Keratinocyte (primary cell): ENCODE data around the gene PPFIBP2. TPM values are rescaled to one million over a fixed set of nuclear protein-coding genes. Genes with fewer than 3 reads are reported as not detected.
A peak's percentile ranks its signal among the peaks of the same experiment; 100 is the strongest.

Experiments used
- DNase-seq: peaks from one replicate; pipeline ENCODE4 v3.0.0-alpha.2; 2011; ENCODE audit warnings: low read depth, missing footprints, low spot score
- FAIRE-seq: peaks from 2 replicates; lab custom pipeline; 2011; peaks lifted over from hg19 to GRCh38; lab: Jason Lieb, UNC
- H2AFZ ChIP-seq: 2 replicates; pipeline ENCODE4 v1.6.0; 2012; ENCODE audit warnings: low read length, control low read depth, inconsistent platforms; ENCODE audit not compliant: control insufficient read depth
- H3K27ac ChIP-seq: 2 replicates; pipeline ENCODE4 v1.5.1; 2011; ENCODE audit warnings: low read length; ENCODE audit not compliant: control insufficient read depth, insufficient read depth
- H3K27me3 ChIP-seq: 3 replicates; pipeline ENCODE4 v1.6.0; 2011; ENCODE audit warnings: low read length; ENCODE audit not compliant: control insufficient read depth, insufficient read depth; ENCODE audit errors: extremely low read depth
- H3K36me3 ChIP-seq, 2 experiments: 2 replicates in 1 of 2; 3 replicates in 1 of 2; pipeline ENCODE4 v1.5.1; 2011; ENCODE audit warnings: low read length in 2 of 2, mild to moderate bottlenecking in 1 of 2; ENCODE audit not compliant: control insufficient read depth in 2 of 2, insufficient read depth in 2 of 2; ENCODE audit errors: extremely low read depth in 1 of 2
- H3K4me1 ChIP-seq: 3 replicates; pipeline ENCODE4 v1.5.1; 2011; ENCODE audit warnings: low read length; ENCODE audit not compliant: control insufficient read depth, insufficient read depth; ENCODE audit errors: extremely low read depth
- H3K4me2 ChIP-seq: 3 replicates; pipeline ENCODE4 v1.6.0; 2011; ENCODE audit warnings: low read depth, low read length; ENCODE audit not compliant: control insufficient read depth, insufficient read depth; ENCODE audit errors: extremely low read depth
- H3K4me3 ChIP-seq, 3 experiments: fragments of 200-600 bp in 1 of 3; sonication (generic) in 1 of 3; 2 replicates in 2 of 3; 3 replicates in 1 of 3; pipeline ENCODE4 v1.5.1; 2011 to 2016; ENCODE audit warnings: low read length in 3 of 3, mild to moderate bottlenecking in 3 of 3, control low read depth in 2 of 3, inconsistent platforms in 1 of 3, low read depth in 1 of 3, mixed read lengths in 1 of 3, mixed run types in 1 of 3, moderate library complexity in 1 of 3; ENCODE audit not compliant: control insufficient read depth in 2 of 3, insufficient read depth in 2 of 3; ENCODE audit errors: extremely low read depth in 1 of 3
- H3K79me2 ChIP-seq: 2 replicates; pipeline ENCODE4 v1.6.0; 2012; ENCODE audit warnings: low read length; ENCODE audit not compliant: control insufficient read depth, insufficient read depth
- H3K9ac ChIP-seq: 3 replicates; pipeline ENCODE4 v1.6.0; 2011; ENCODE audit warnings: low read length; ENCODE audit not compliant: control insufficient read depth, insufficient read depth; ENCODE audit errors: extremely low read depth
- H3K9me1 ChIP-seq: 3 replicates; pipeline ENCODE4 v1.6.0; 2011; ENCODE audit warnings: low read length; ENCODE audit not compliant: control insufficient read depth, insufficient read depth; ENCODE audit errors: extremely low read depth
- H3K9me3 ChIP-seq: 2 replicates; pipeline ENCODE4 v1.5.1; 2012; ENCODE audit warnings: low read depth, low read length; ENCODE audit not compliant: control insufficient read depth
- H4K20me1 ChIP-seq: 3 replicates; pipeline ENCODE4 v1.6.0; 2011; ENCODE audit warnings: low read length; ENCODE audit not compliant: control insufficient read depth, insufficient read depth; ENCODE audit errors: extremely low read depth
- CTCF ChIP-seq, 3 experiments: IDR thresholded peaks in 1 of 3; conservative IDR thresholded peaks in 1 of 3; optimal IDR thresholded peaks in 1 of 3; 2 replicates in 2 of 3; 3 replicates in 1 of 3; pipeline versions ENCODE3 to v1.5.1; 2011; ENCODE audit warnings: low read length in 3 of 3, mild to moderate bottlenecking in 3 of 3, moderate library complexity in 2 of 3, control low read depth in 1 of 3, inconsistent platforms in 1 of 3; ENCODE audit not compliant: insufficient read depth in 2 of 3; ENCODE audit errors: extremely low read depth in 1 of 3
- EZH2 ChIP-seq: IDR thresholded peaks from one replicate; pipeline ENCODE4 v1.6.1; 2012; ENCODE audit warnings: inconsistent platforms, mild to moderate bottlenecking, low read length, moderate library complexity
- dilution Hi-C: fragments of 300-500 bp; cut with MboI; formaldehyde crosslinking; loops from one replicate; pipeline ENCODE4 v1.7.0; 2020; ENCODE audit warnings: low sequenced_read_pairs; ENCODE audit not compliant: extremely low pct_ligation_motif_present
- polyA plus RNA-seq, 5 experiments: library from polyadenylated mRNA; depleted of rRNA in 3 of 5; stranded (reverse) in 3 of 5; stranded (forward) in 1 of 5; unstranded in 1 of 5; fragments of >200 nt; gene quantifications; 1 replicate in 1 of 5; 2 replicates in 3 of 5; 3 replicates in 1 of 5; pipeline versions ENCODE4 v1.2.1 to v1.2.3, GENCODE V29; 2011 to 2012; ENCODE audit warnings: missing spikeins in 2 of 5, low read depth in 1 of 5, low replicate concordance in 1 of 5

PPFIBP2 gene
- polyA plus RNA-seq, 1 donor (not counting 4 experiments of a cell fraction or from before 2014, with no cell fraction given), result 11.0 TPM

- Histone ChIP-seq H3K9ac (no peak overlapping the region), H3K9me3 (no peaks in the 10 kb centered on the region), H3K4me2 (no peak overlapping the region), H3K4me1 (peaks cover 60% of the 10 kb centered on the region), H3K4me3 (no peak overlapping the region), H3K27me3 (no peaks in the 10 kb centered on the region), H3K36me3 (no peaks in the 10 kb centered on the region), H2AFZ (no peak overlapping the region), H3K27ac (no peak overlapping the region), H4K20me1 (no peaks in the 10 kb centered on the region), H3K9me1 (no peaks in the 10 kb centered on the region), H3K79me2 (no peaks in the 10 kb centered on the region)
- DNase-seq, result no peak
- no peak for TF ChIP-seq CTCF (optimal IDR thresholded peaks at IDR 0.05 in 1 of 3, IDR thresholded peaks at IDR 0.05 in 1 of 3, conservative IDR thresholded peaks at IDR 0.05 in 1 of 3; ENCODE audit: extremely low read depth in 1 of 3, insufficient read depth in 2 of 3, low read length in 3 of 3)
- TF ChIP-seq EZH2, result no peak
- dilution Hi-C loops, result no loop called here
- no peak for FAIRE-seq
Observed at GRCh38 chr11:7595951-7596350, 82.2 kb downstream of the PPFIBP2 start.

DNA sequence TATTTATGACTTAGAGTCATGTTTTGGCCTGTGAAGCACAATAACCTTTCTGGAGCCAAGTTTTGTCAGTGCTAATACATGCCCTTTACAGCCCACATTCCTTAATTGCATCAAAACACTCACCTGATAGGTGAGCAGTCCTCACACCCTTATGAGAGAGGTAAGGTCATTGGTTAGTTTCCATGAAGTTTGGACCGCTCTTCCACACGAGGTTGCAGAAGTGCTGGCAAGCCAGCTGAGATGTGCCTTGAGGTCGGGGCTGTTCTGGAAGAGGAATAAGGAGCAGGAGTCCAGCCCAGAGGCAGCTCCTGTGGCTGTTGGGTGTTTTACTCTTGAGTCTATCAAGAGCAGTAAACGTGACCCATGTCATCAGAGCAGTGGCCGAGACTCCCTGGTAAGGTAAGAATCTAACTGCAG is 83.2 kb downstream of the PPFIBP2 start:
- dilution Hi-C loops, result no loop called here
- peak overlapping the region; percentile 72 for H3K4me2 ChIP-seq
- no peaks in the 10 kb centered on the region for H4K20me1 ChIP-seq
- H3K27ac ChIP-seq, result peak overlapping the region; percentile 66
- FAIRE-seq (peak; percentile 96), DNase-seq (peak; percentile 73)
- H3K9me3 ChIP-seq, result no peaks in the 10 kb centered on the region
- H2AFZ ChIP-seq, result no peak overlapping the region
- no peak for TF ChIP-seq CTCF (optimal IDR thresholded peaks at IDR 0.05 in 1 of 3, IDR thresholded peaks at IDR 0.05 in 1 of 3, conservative IDR thresholded peaks at IDR 0.05 in 1 of 3; ENCODE audit: extremely low read depth in 1 of 3, insufficient read depth in 2 of 3, low read length in 3 of 3)
- TF ChIP-seq EZH2, result no peak
- H3K36me3 ChIP-seq, result no peaks in the 10 kb centered on the region
- no peaks in the 10 kb centered on the region for H3K9me1 ChIP-seq
- no peaks in the 10 kb centered on the region for H3K79me2 ChIP-seq
- no peak overlapping the region for H3K9ac ChIP-seq
- no peak overlapping the region for H3K4me3 ChIP-seq
- peaks cover 66% of the 10 kb centered on the region for H3K4me1 ChIP-seq
- H3K27me3 ChIP-seq, result no peaks in the 10 kb centered on the region
